ENCODE data around the gene UBN2.
"Not testable (repeated sequence)": the region's sequence is repeated elsewhere in the genome, so short reads cannot be mapped to it uniquely, and the experiment has no call there.

UBN2 gene

GRCh38 chr7:139330333-139331030 lies 99.4 kb downstream of the UBN2 start:
- no peak for TF ChIP-seq EZH2 (IDR thresholded peaks at IDR 0.05; ENCODE audit: borderline replicate concordance, low read length)
- TF ChIP-seq CTCF (IDR thresholded peaks at IDR 0.05; ENCODE audit: low read length), result no peak
- H3K9me2 ChIP-seq (ENCODE audit: low read depth, low read length), result no peaks in the 10 kb centered on the region
- no peak overlapping the region for H2AFZ ChIP-seq (ENCODE audit: low read length)
- H4K20me1 ChIP-seq (ENCODE audit: insufficient read depth, low read length), result no peaks in the 10 kb centered on the region
- no peaks in the 10 kb centered on the region for H3K9me3 ChIP-seq (ENCODE audit: low read length)
- no peaks in the 10 kb centered on the region for H3K4me1 ChIP-seq (ENCODE audit: insufficient read depth, low read length, severe bottlenecking)
- no peaks in the 10 kb centered on the region for H3F3A ChIP-seq (ENCODE audit: insufficient read depth, low read length)
- H3K4me3 ChIP-seq (ENCODE audit: low read depth, low read length, poor library complexity, severe bottlenecking), result no peak overlapping the region
- H3K27me3 ChIP-seq (ENCODE audit: insufficient read depth, low read length), result no peaks in the 10 kb centered on the region; the same call in 1 of the 2 replicates
- no peak overlapping the region for H3K4me2 ChIP-seq (ENCODE audit: low read length)
- no peak overlapping the region for H3K9ac ChIP-seq (ENCODE audit: low read length)
- no peaks in the 10 kb centered on the region for H3K79me2 ChIP-seq (ENCODE audit: insufficient read depth, low read length)
- H3K27ac ChIP-seq (ENCODE audit: low read depth, low read length, poor library complexity, severe bottlenecking), result no peak overlapping the region
- H3K36me3 ChIP-seq (ENCODE audit: insufficient read depth, low read length), result no peaks in the 10 kb centered on the region

DNA sequence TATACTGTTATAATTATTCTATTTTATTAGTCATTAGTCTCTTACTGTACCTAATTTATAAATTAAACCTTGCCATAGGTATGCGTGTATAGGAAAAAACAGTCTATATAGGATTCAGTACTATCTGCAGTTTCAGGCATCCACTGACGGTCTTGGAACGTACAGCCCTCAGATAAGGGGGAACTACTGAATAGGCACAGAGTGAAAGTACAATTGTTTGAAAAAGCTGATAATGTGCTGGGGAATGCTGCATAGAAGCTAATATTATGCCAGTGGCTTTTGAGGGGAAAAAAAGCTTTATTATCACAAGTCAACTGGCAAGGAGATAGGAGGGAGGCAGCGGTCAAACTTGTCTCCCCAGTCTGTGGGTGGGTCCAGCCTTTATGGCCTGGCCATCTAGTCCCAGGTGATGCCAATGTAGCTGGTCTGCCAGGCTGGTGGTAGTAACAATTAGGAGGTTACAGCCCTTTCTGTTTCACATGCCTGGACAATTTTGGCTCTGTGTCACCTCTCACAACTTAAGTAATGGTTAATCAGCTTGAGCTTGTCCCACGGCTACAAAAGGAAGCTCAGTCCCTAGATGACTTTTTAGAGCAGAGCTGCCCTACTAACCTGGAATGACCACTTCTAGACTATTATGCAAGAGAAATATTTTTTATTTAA lies 101.8 kb downstream of the UBN2 start:
- H3K27me3 ChIP-seq (ENCODE audit: insufficient read depth, low read length), result no peaks in the 10 kb centered on the region; the same call in 1 of the 2 replicates
- H3K4me2 ChIP-seq (ENCODE audit: low read length), result no peak overlapping the region
- H3K9me2 ChIP-seq (ENCODE audit: low read depth, low read length), result no peaks in the 10 kb centered on the region
- no peaks in the 10 kb centered on the region for H3K36me3 ChIP-seq (ENCODE audit: insufficient read depth, low read length)
- no peaks in the 10 kb centered on the region for H4K20me1 ChIP-seq (ENCODE audit: insufficient read depth, low read length)
- no peaks in the 10 kb centered on the region for H3K4me1 ChIP-seq (ENCODE audit: insufficient read depth, low read length, severe bottlenecking)
- H3K4me3 ChIP-seq (ENCODE audit: low read depth, low read length, poor library complexity, severe bottlenecking), result no peak overlapping the region
- H3K27ac ChIP-seq (ENCODE audit: low read depth, low read length, poor library complexity, severe bottlenecking), result no peak overlapping the region
- TF ChIP-seq EZH2 (IDR thresholded peaks at IDR 0.05; ENCODE audit: borderline replicate concordance, low read length), result no peak
- TF ChIP-seq CTCF (IDR thresholded peaks at IDR 0.05; ENCODE audit: low read length), result no peak
- no peak overlapping the region for H2AFZ ChIP-seq (ENCODE audit: low read length)
- H3K9me3 ChIP-seq (ENCODE audit: low read length), result no peaks in the 10 kb centered on the region
- no peaks in the 10 kb centered on the region for H3K79me2 ChIP-seq (ENCODE audit: insufficient read depth, low read length)
- no peaks in the 10 kb centered on the region for H3F3A ChIP-seq (ENCODE audit: insufficient read depth, low read length)
- H3K9ac ChIP-seq (ENCODE audit: low read length), result no peak overlapping the region

DNA sequence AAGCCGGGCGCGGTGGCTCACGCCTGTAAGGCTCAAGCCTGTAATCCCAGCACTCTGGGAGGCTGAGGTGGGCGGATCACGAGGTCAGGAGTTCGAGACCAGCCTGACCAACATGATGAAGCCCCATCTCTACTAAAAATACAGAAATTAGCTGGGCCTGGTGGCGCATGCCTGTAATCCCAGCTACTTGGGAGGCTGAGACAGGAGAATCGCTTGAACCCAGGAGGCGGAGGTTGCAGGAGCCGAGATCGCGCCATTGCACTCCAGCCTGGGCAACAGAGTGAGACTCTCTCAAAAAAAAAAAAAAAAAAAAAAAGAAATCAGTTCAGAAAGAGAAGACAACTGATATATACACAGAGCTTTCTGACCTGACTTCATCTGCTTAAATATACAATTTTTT lies 102.4 kb downstream of the UBN2 start:
- not testable (repeated sequence) for H3K4me3 ChIP-seq (ENCODE audit: low read depth, low read length, poor library complexity, severe bottlenecking); H3K9me2 ChIP-seq (ENCODE audit: low read depth, low read length); H3K36me3 ChIP-seq (ENCODE audit: insufficient read depth, low read length); H3K79me2 ChIP-seq (ENCODE audit: insufficient read depth, low read length); H2AFZ ChIP-seq (ENCODE audit: low read length); H3K9me3 ChIP-seq (ENCODE audit: low read length); H3K27ac ChIP-seq (ENCODE audit: low read depth, low read length, poor library complexity, severe bottlenecking); H3K4me2 ChIP-seq (ENCODE audit: low read length); H3K9ac ChIP-seq (ENCODE audit: low read length); H4K20me1 ChIP-seq (ENCODE audit: insufficient read depth, low read length); H3F3A ChIP-seq (ENCODE audit: insufficient read depth, low read length); H3K4me1 ChIP-seq (ENCODE audit: insufficient read depth, low read length, severe bottlenecking); H3K27me3 ChIP-seq (ENCODE audit: insufficient read depth, low read length)

Data from OCI-LY1 (cell line).